Astrocyte (in vitro differentiated cells and primary cell): ENCODE measurements around the gene CNIH3. TPM values are rescaled to one million over a fixed set of nuclear protein-coding genes. Genes with fewer than 3 reads are reported as not detected.

Source experiments
- DNase-seq: peaks from one replicate; pipeline ENCODE4 v3.0.0-alpha.2; 2010; ENCODE audit warnings: low read depth
- FAIRE-seq: peaks from 2 replicates; lab custom pipeline; 2011; peaks lifted over from hg19 to GRCh38; lab: Jason Lieb, UNC
- H2AFZ ChIP-seq: 2 replicates; pipeline ENCODE4 v1.6.0; 2012; ENCODE audit warnings: low read depth, low read length, inconsistent platforms
- H3K27ac ChIP-seq: 2 replicates; pipeline ENCODE4 v1.5.1; 2011; ENCODE audit warnings: low read depth, low read length, inconsistent platforms
- H3K27me3 ChIP-seq: 2 replicates; pipeline ENCODE4 v1.6.0; 2011; ENCODE audit warnings: low read length, inconsistent platforms; ENCODE audit not compliant: insufficient read depth
- H3K36me3 ChIP-seq: 2 replicates; pipeline ENCODE4 v1.5.1; 2011; ENCODE audit warnings: low read length, inconsistent platforms; ENCODE audit not compliant: insufficient read depth
- H3K4me1 ChIP-seq: 2 replicates; pipeline ENCODE4 v1.5.1; 2011; ENCODE audit warnings: low read length, inconsistent platforms; ENCODE audit not compliant: insufficient read depth
- H3K4me2 ChIP-seq: 2 replicates; pipeline ENCODE4 v1.6.0; 2012; ENCODE audit warnings: low read length, inconsistent platforms
- H3K4me3 ChIP-seq: 2 replicates; pipeline ENCODE4 v1.5.1; 2011; ENCODE audit warnings: low read depth, mild to moderate bottlenecking, low read length, inconsistent platforms; ENCODE audit not compliant: insufficient read depth
- H3K79me2 ChIP-seq: 2 replicates; pipeline ENCODE4 v1.6.0; 2012; ENCODE audit warnings: mild to moderate bottlenecking, low read length, inconsistent platforms; ENCODE audit not compliant: insufficient read depth
- H3K9ac ChIP-seq: 2 replicates; pipeline ENCODE4 v1.6.0; 2012; ENCODE audit warnings: mild to moderate bottlenecking, low read length, inconsistent platforms
- H3K9me3 ChIP-seq: 2 replicates; pipeline ENCODE4 v1.5.1; 2012; ENCODE audit warnings: low read depth, mild to moderate bottlenecking, low read length, inconsistent platforms; ENCODE audit not compliant: insufficient read depth
- H4K20me1 ChIP-seq: 2 replicates; pipeline ENCODE4 v1.6.0; 2012; ENCODE audit warnings: low read length, inconsistent platforms; ENCODE audit not compliant: insufficient read depth
- H3K27ac Mint-ChIP-seq: one replicate; pipeline ENCODE4 v1.8.0; 2021; ENCODE audit warnings: mild to moderate bottlenecking, mixed read lengths; ENCODE audit not compliant: unreplicated experiment
- H3K27me3 Mint-ChIP-seq: one replicate; pipeline ENCODE4 v1.8.0; 2021; ENCODE audit warnings: low read depth, mixed read lengths; ENCODE audit not compliant: unreplicated experiment
- H3K36me3 Mint-ChIP-seq: one replicate; pipeline ENCODE4 v1.8.0; 2021; ENCODE audit warnings: low read depth, mixed read lengths; ENCODE audit not compliant: unreplicated experiment
- H3K4me1 Mint-ChIP-seq: one replicate; pipeline ENCODE4 v1.8.0; 2021; ENCODE audit warnings: low read depth, mixed read lengths; ENCODE audit not compliant: unreplicated experiment
- H3K4me3 Mint-ChIP-seq: one replicate; pipeline ENCODE4 v1.8.0; 2021; ENCODE audit warnings: mild to moderate bottlenecking, moderate library complexity, mixed read lengths; ENCODE audit not compliant: unreplicated experiment
- H3K9me3 Mint-ChIP-seq: one replicate; pipeline ENCODE4 v1.8.0; 2021; ENCODE audit warnings: mild to moderate bottlenecking, mixed read lengths; ENCODE audit not compliant: unreplicated experiment
- CTCF ChIP-seq: IDR thresholded peaks from 2 replicates; pipeline ENCODE4 v1.5.1; 2011; ENCODE audit warnings: low read depth, mild to moderate bottlenecking, inconsistent platforms, low read length, moderate library complexity; ENCODE audit not compliant: insufficient read depth
- EZH2 ChIP-seq: IDR thresholded peaks from 2 replicates; pipeline ENCODE4 v1.6.1; 2012; ENCODE audit warnings: mild to moderate bottlenecking, low read length, inconsistent platforms; ENCODE audit not compliant: insufficient read depth
- total RNA-seq: library from RNA; stranded (reverse); gene quantifications from 2 replicates; pipeline ENCODE4 v1.2.1, GENCODE V29; 2021

Gene CNIH3
- total RNA-seq, 1 donor from 2014 or later: 7.7 TPM

GRCh38 chr1:224643653-224644052 is 27.5 kb downstream of the CNIH3 start:
- no peaks in the 10 kb centered on the region for H3K9me3 ChIP-seq
- peaks cover 32% of the 10 kb centered on the region for H3K4me1 ChIP-seq
- H3K27me3 ChIP-seq: no peaks in the 10 kb centered on the region
- H3K9ac ChIP-seq: no peak overlapping the region
- peaks cover 98% of the 10 kb centered on the region for H3K79me2 ChIP-seq
- Mint-ChIP-seq H3K36me3 (no peaks in the 10 kb centered on the region), H3K9me3 (no peaks in the 10 kb centered on the region), H3K4me3 (no peak overlapping the region), H3K27ac (no peak overlapping the region), H3K27me3 (peaks cover 4% of the 10 kb centered on the region), H3K4me1 (peaks cover 17% of the 10 kb centered on the region)
- H3K4me3 ChIP-seq: no peak overlapping the region
- no peak overlapping the region for H3K27ac ChIP-seq
- no peak overlapping the region for H2AFZ ChIP-seq
- DNase-seq (no peak), FAIRE-seq (no peak)
- TF ChIP-seq EZH2 (no peak), CTCF (no peak)
- H4K20me1 ChIP-seq: peaks cover 47% of the 10 kb centered on the region
- H3K36me3 ChIP-seq: no peaks in the 10 kb centered on the region
- no peak overlapping the region for H3K4me2 ChIP-seq

- FAIRE-seq (no peak), DNase-seq (no peak)
- H3K9me3 Mint-ChIP-seq: no peaks in the 10 kb centered on the region
- no peaks in the 10 kb centered on the region for H3K27me3 ChIP-seq
- H2AFZ ChIP-seq: no peak overlapping the region
- H3K4me1 Mint-ChIP-seq: peaks cover 14% of the 10 kb centered on the region
- TF ChIP-seq CTCF (peak; percentile 90), EZH2 (no peak)
- peaks cover 24% of the 10 kb centered on the region for H3K4me1 ChIP-seq
- no peak overlapping the region for H3K27ac Mint-ChIP-seq
- H3K4me3 ChIP-seq: no peak overlapping the region
- no peak overlapping the region for H3K4me2 ChIP-seq
- peaks cover 4% of the 10 kb centered on the region for H3K27me3 Mint-ChIP-seq
- H3K36me3 Mint-ChIP-seq: no peaks in the 10 kb centered on the region
- no peaks in the 10 kb centered on the region for H3K36me3 ChIP-seq
- H3K79me2 ChIP-seq: peaks cover 96% of the 10 kb centered on the region
- H3K4me3 Mint-ChIP-seq: no peak overlapping the region
- H4K20me1 ChIP-seq: peaks cover 54% of the 10 kb centered on the region
- H3K9ac ChIP-seq: no peak overlapping the region
- no peak overlapping the region for H3K27ac ChIP-seq
- H3K9me3 ChIP-seq: no peaks in the 10 kb centered on the region
Measured at GRCh38 chr1:224644553-224645154, 28.5 kb downstream of the CNIH3 start.

- no peak overlapping the region for H3K4me3 ChIP-seq
- Mint-ChIP-seq H3K9me3 (no peaks in the 10 kb centered on the region), H3K36me3 (no peaks in the 10 kb centered on the region), H3K27me3 (peaks cover 2% of the 10 kb centered on the region), H3K4me3 (no peak overlapping the region), H3K27ac (no peak overlapping the region), H3K4me1 (peaks cover 3% of the 10 kb centered on the region)
- DNase-seq (no peak), FAIRE-seq (no peak)
- H3K4me1 ChIP-seq: peaks cover 12% of the 10 kb centered on the region
- H2AFZ ChIP-seq: no peak overlapping the region
- no peak overlapping the region for H3K4me2 ChIP-seq
- no peaks in the 10 kb centered on the region for H3K9me3 ChIP-seq
- no peak overlapping the region for H3K9ac ChIP-seq
- peaks cover 60% of the 10 kb centered on the region for H4K20me1 ChIP-seq
- H3K27me3 ChIP-seq: no peaks in the 10 kb centered on the region
- TF ChIP-seq EZH2 (no peak), CTCF (no peak)
- H3K79me2 ChIP-seq: peaks cover 86% of the 10 kb centered on the region
- H3K36me3 ChIP-seq: no peaks in the 10 kb centered on the region
- H3K27ac ChIP-seq: no peak overlapping the region
Measured at GRCh38 chr1:224647449-224647848, 31.3 kb downstream of the CNIH3 start.
